Sigmoid colon (tissue), 4 donors: ENCODE results near the gene MAD2L1.

Experiments
- CTCF ChIP-seq, 4 experiments: fragments of 450-650 bp in 3 of 4; fragments of 200-600 bp in 1 of 4; IDR thresholded peaks; one replicate each; pipeline ENCODE4 v1.5.1; 2016 to 2019; ENCODE audit warnings: antibody characterized with exemption in 4 of 4, mild to moderate bottlenecking in 3 of 4, moderate library complexity in 2 of 4
- EP300 ChIP-seq, 4 donors: sonication (generic); formaldehyde crosslinking; IDR thresholded peaks; one replicate each; pipeline ENCODE4 v1.6.1; 2017; ENCODE audit warnings: antibody characterized with exemption in 4 of 4
- POLR2A ChIP-seq, 2 donors: fragments of 450-650 bp; IDR thresholded peaks; one replicate each; pipeline ENCODE4 v1.6.1; 2016; ENCODE audit warnings: antibody characterized with exemption in 2 of 2, mild to moderate bottlenecking in 2 of 2, moderate library complexity in 2 of 2
- POLR2AphosphoS5 ChIP-seq, 4 donors: sonication (generic); formaldehyde crosslinking; IDR thresholded peaks; one replicate each; pipeline ENCODE4 v1.6.1; 2017; ENCODE audit warnings: antibody characterized with exemption in 4 of 4

DNA sequence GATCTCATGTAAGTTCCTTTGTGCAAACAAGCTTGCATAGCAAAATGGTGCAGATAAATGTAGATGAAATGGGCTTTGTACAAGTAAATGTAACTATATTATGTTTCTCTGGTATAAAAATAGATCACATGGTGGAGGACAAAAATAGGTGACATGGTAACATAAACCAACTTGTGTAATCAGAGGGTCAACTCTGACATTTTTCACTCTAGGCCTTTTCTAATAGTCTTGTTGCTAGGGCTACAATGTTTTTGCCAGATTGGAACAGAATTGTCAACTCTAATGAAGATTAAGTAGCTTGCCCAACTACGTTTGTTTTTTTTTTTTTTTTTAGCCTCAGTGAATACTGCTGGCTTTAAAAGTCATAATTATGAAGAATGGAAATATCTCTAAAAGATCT lies 11.5 kb downstream of the MAD2L1 start:
- TF ChIP-seq POLR2A (IDR thresholded peaks at IDR 0.05) (no peak), CTCF (IDR thresholded peaks at IDR 0.05) (no peak), POLR2AphosphoS5 (IDR thresholded peaks at IDR 0.05) (no peak), EP300 (IDR thresholded peaks at IDR 0.05) (no peak)
